ENCODE data around the gene TET1. TPM values are rescaled to one million over a fixed set of nuclear protein-coding genes. Genes with fewer than 3 reads are reported as not detected.

The TET1 gene
- total and polyA plus RNA-seq, 2 of the 13 experiments (the other 11 are each of a cell fraction or from before 2014, with no cell fraction given), result 6.9 to 7.3 TPM

- TF ChIP-seq ZNF598 (CRISPR knock-in tag; IDR thresholded peaks at IDR 0.05; ENCODE audit: borderline replicate concordance), result no peak; the same call in 1 of the 2 replicates
- TF ChIP-seq ZNF614 (CRISPR knock-in tag; IDR thresholded peaks at IDR 0.05; ENCODE audit: borderline replicate concordance), result no peak
- 0 out of 2 replicates have a peak, but pooled peaks have one; percentile 23 for TF ChIP-seq ZNF780A (CRISPR knock-in tag; IDR thresholded peaks at IDR 0.05)
- TF ChIP-seq MIER3 (CRISPR knock-in tag; IDR thresholded peaks at IDR 0.05; ENCODE audit: borderline replicate concordance), result 0 out of 2 replicates have a peak, but pooled peaks have one; percentile 32
- TF ChIP-seq ESRRA (CRISPR knock-in tag; IDR thresholded peaks at IDR 0.05; ENCODE audit: low read depth), result 0 out of 2 replicates have a peak, but pooled peaks have one; percentile 22
- 0 out of 2 replicates have a peak, but pooled peaks have one; percentile 81 for TF ChIP-seq ZNF343 (CRISPR knock-in tag; IDR thresholded peaks at IDR 0.05)
- peak; percentile 70 for TF ChIP-seq PITX1 (CRISPR knock-in tag; IDR thresholded peaks at IDR 0.05)
- peak; percentile 90 to 98 for TF ChIP-seq POLR2A (IDR thresholded peaks at IDR 0.05; ENCODE audit: insufficient read depth in 1 of 2, low read depth in 2 of 2, low read length in 2 of 2)
- no peak for TF ChIP-seq ZNF569 (CRISPR knock-in tag; IDR thresholded peaks at IDR 0.05; ENCODE audit: borderline replicate concordance)
- peak; percentile 62; the same call in 1 of the 2 replicates for TF ChIP-seq EEA1 (CRISPR knock-in tag; IDR thresholded peaks at IDR 0.05; ENCODE audit: borderline replicate concordance)
- TF ChIP-seq NCOA1 (CRISPR knock-in tag; IDR thresholded peaks at IDR 0.05), result no peak
- 0 out of 2 replicates have a peak, but pooled peaks have one; percentile 28 for TF ChIP-seq ZNF678 (CRISPR knock-in tag; IDR thresholded peaks at IDR 0.05)
- peak; percentile 62; the same call in 1 of the 2 replicates for TF ChIP-seq SMAD1 (CRISPR knock-in tag; IDR thresholded peaks at IDR 0.05; ENCODE audit: borderline replicate concordance, low read depth)
- peak; percentile 90 for TF ChIP-seq ZNF781 (CRISPR knock-in tag; IDR thresholded peaks at IDR 0.05; ENCODE audit: borderline replicate concordance, not compliant biosample characterization)
- TF ChIP-seq ZNF142 (CRISPR knock-in tag; IDR thresholded peaks at IDR 0.05), result peak; percentile 66; the same call in 1 of the 2 replicates
- peak; percentile 73 for TF ChIP-seq HDAC1 (CRISPR knock-in tag; IDR thresholded peaks at IDR 0.05)
- TF ChIP-seq SPEN (CRISPR knock-in tag; IDR thresholded peaks at IDR 0.05; ENCODE audit: low read depth), result peak; percentile 73; the same call in 1 of the 2 replicates
- peak; percentile 79 to 82 for TF ChIP-seq HMGXB4 (CRISPR knock-in tag; IDR thresholded peaks at IDR 0.05; ENCODE audit: borderline replicate concordance in 1 of 2, low read depth in 1 of 2)
- TF ChIP-seq ZNF562 (CRISPR knock-in tag; IDR thresholded peaks at IDR 0.05; ENCODE audit: borderline replicate concordance), result no peak
Measured at GRCh38 chr10:68560186-68560942, at the start of gene TET1 (continued).

Measured in HepG2 (cell line).